Gastrocnemius medialis (tissue), 4 donors: Measurements from ENCODE around the gene UPP1.
"Not testable (repeated sequence)": the region's sequence is repeated elsewhere in the genome, so short reads cannot be mapped to it uniquely, and the experiment has no call there.

Experiments used
- CTCF ChIP-seq, 5 experiments: fragments of 450-650 bp in 3 of 5; fragments of 200-600 bp in 2 of 5; sonication (generic) in 2 of 5; IDR thresholded peaks in 4 of 5; conservative IDR thresholded peaks in 1 of 5; 1 replicate in 4 of 5; 2 replicates in 1 of 5; pipeline ENCODE4 v1.5.1; 2016 to 2019; ENCODE audit warnings: antibody characterized with exemption in 5 of 5, mild to moderate bottlenecking in 3 of 5, moderate library complexity in 3 of 5
- POLR2A ChIP-seq, 2 donors: fragments of 450-650 bp; IDR thresholded peaks; one replicate each; pipeline ENCODE4 v1.6.1; 2017; ENCODE audit warnings: antibody characterized with exemption in 2 of 2, mild to moderate bottlenecking in 2 of 2, moderate library complexity in 2 of 2

- not testable (repeated sequence) for TF ChIP-seq CTCF (IDR thresholded peaks at IDR 0.05 in 4 of 5, conservative IDR thresholded peaks at IDR 0.05 in 1 of 5); POLR2A (IDR thresholded peaks at IDR 0.05)
These were observed 6.7 kb upstream of the UPP1 start for GRCh38 chr7:48082378-48082777.
